SH-SY5Y (cell line): ENCODE measurements around the gene RILPL2.

Source experiments
- GATA2 ChIP-seq: IDR thresholded peaks from 2 replicates; pipeline ENCODE4 v1.6.1; 2011; ENCODE audit warnings: mild to moderate bottlenecking, low read depth, low read length
- GATA3 ChIP-seq: IDR thresholded peaks from 2 replicates; pipeline ENCODE4 v1.6.1; 2011; ENCODE audit warnings: low read depth, mild to moderate bottlenecking, low read length, moderate library complexity

- TF ChIP-seq GATA3: no peak
- no peak for TF ChIP-seq GATA2
These were observed 9.3 kb downstream of the RILPL2 start for GRCh38 chr12:123427036-123427769.
